Central memory CD4-positive, alpha-beta T cell (primary cell): Measurements from ENCODE around the gene ZNHIT1.
A peak's percentile ranks its signal among the peaks of the same experiment; 100 is the strongest.
"Not testable (repeated sequence)": the region's sequence is repeated elsewhere in the genome, so short reads cannot be mapped to it uniquely, and the experiment has no call there.

Source experiments
- DNase-seq: peaks from one replicate; pipeline ENCODE4 v3.0.0; 2022

The ZNHIT1 gene

DNA sequence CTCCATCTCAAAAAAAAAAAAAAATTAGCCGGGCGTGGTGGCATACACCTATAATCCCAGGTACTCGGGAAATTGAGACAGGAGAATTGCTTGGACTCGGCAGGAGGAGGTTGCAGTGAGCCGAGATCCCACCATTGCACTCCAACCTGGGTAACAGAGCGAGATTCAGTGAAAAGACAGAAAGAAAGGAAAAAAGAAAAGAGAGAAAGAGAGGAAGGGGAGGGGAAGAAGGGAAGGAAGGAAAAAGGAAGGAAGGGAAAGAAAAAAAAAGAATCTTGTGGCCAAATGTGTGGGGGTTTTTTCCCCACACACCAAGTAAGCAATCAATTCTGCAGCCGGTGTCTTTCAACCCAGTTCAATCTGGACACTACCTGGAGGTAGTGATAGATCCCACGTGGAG, 28.9 kb upstream of the ZNHIT1 start:
- DNase-seq, result no peak

DNA sequence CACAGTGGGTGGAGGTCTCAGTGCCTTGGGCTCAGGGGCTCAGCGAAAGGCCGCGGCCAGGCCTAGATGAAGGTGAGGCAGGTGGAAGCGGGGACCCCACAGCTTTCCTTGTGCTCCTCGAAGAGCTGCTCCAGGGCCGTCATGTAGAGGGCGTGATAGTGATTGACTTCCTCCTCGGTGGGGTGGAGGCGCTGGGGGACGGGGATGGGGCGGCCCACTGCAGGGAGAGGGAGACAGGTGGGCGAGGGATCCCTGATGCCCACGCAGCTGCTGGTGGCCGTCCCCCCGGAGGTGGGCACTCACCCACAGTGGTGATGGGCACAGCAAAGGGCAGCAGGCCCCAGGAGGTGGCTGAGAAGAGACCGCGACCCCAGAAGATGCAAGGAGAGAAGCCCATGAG, 22.1 kb upstream of the ZNHIT1 start:
- DNase-seq, result no peak

DNA sequence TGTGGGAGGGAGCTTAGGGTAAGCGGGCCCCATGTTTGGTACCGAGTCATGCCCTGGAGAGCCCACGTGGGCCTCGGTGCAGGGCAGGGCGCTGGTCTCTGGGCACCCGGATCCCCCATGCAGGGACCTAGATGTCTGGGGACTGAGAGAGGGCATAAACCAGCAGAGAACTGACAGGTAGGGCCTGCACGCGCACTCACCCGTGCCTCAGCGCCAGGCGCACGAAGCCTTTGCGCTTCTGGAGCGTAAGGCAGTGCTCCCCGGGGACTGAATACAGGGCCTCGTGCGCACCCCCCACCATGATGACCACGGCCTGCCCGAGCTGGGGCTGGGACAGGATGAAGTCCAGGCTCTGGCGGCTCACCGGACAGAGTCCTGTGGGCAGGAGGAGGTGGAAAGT, 20.0 kb upstream of the ZNHIT1 start:
- DNase-seq, result no peak

DNA sequence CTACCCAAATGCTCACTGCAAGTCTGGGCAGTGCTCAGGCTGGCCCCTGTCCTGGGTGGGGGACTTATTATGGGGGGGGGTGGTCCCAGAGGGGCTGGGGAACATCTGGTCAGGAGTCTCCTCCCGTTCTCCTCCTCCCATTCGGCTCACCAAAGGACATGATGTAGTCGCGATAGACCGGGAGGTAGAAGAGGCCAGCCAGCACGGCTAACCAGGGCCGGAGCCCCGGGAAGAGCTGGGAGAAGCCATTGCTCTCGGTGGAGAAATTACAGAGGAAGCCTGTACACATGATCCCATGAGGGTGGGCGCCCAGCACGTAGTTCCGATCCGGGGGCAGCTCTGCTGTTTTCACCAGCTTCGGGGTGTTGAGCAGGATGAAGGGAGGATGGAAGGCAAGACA, 19.5 kb upstream of the ZNHIT1 start:
- DNase-seq, result no peak

DNA sequence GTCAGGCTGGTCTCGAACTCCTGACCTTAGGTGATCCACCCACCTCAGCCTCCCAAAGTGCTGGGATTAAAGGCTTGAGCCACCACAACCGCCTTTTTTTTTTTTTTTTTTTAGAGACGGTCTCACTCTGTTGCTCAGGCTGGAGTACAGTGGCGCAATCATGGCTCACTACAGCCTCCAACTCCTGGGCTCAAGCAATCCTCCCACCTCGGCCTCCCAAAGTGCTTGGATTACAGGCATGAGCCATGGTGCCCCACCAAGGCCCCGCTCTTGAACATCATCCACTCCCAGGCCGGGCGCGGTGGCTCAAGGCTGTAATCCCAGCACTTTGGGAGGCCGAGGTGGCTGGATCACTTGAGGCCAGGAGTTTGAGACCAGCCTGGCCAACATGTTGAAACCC, 18.4 kb upstream of the ZNHIT1 start:
- not testable (repeated sequence) for DNase-seq

DNA sequence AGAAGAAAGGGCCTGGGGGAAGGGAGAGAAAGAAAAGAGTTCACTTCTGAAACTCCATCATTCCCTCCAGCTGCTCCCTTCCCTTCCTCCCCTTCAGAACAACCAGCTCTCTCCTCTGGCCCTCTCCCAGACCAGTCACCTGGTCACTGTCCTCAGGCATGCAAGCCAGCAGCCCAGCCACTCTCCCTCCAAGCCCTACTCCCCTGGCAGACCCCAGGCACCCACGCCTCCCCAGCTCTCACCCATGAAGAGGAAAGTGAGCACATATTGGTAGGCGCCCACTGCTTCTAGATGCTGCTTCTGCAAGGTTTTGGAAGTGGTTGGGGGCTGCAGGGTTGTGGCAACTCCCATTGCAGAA, 17.5 kb upstream of the ZNHIT1 start:
- DNase-seq, result no peak

DNA sequence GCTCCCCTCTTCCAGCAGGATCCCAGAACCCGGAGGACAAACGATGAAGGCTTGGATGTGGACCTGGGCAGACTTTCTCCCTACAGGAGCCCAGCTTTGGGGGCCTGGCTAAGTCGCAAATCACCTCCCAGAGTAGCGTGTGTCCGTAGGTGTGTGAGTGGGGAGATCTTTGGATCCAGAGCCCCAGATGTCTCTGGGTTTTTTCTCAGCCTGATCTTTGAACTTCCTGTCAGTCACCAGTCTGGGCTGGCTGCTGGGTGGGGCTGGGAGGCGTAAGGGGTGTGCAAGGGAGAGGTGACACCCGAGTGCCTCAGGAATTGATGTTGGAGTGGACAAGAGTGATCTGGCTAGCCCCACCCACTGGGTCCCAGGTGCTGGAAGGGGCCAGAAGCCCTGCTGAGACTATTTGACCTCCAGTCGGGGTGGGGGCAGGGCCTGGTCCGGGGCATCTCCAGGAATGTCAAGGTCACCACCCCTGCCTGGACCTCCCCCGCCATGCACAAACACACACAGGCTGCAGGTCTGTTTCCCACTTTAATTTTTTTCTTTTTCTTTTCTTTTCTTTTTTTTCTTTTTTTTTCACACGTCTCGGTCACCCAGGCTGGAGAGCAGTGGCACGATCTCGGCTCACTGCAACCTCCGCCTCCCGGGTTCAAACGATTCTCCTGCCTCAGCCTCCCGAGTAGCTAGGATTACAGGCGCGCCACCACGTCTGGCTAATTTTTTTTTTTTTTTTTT, 16.9 kb upstream of the ZNHIT1 start, which contains the start of gene MOGAT3:
Gene MOGAT3 (minus strand): TSS at position 175 of the 738 bp plus-strand sequence. CDS start 182 bp downstream, outside the sequence.
- no peak for DNase-seq

DNA sequence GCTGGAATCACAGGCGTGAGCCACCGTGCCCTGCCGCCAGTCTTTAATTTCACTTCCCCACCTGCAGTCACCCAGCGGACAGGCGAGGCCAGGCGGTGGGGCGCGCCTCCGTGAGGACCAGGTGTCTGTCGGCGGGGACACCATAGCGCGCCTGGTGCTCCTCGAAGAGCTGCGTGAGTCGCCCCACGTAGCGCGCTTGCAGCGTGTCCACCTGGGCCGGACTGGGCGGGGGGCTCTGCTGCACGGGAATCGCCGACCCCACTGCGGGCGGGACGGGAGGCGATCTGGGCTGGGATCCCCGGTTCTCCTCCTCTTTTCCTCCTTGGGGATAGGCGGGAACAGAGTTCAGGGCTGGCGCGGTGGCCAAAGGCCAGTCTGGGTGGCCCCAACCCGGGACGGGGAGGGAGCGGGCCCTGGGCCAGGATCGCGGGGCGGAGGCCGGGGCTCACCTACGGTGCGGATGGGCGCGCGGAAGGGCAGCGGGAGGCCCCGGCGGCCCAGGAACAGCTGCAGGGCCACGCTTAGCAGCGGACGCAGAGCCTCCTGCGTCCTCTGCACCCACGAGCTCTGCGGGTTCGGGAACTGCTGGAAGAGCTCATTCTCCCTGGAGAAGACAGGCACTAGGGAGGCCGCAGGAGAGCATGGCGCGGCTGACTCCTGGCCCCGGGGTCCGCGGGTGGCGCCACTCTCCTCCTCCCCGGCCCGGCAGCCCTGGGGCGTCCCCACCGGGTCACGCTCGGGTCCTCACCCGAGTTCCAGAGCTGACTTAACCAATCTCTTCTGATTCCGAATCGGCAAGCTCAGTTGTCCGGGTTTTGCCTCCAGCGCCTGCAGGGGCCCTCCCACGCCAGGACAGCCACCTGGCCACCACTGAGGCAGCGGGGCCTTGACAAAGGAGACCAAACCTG, 16.0 kb upstream of the ZNHIT1 start:
- no peak for DNase-seq

DNA sequence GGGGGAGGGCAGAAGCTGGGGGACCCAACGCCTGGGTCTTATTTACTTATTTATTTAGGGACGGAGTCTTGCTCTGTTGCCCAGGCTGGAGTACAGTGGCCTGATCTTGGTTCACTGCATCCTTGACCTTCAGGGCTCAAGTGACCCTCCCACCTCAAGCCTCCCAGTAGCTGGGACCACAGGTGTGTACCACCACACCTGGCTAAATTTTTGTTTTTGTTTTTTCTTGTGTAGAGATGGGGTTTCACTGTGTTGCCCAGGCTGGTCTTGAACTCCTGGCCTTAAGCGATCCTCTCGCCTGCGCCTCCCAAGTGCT, 15.4 kb upstream of the ZNHIT1 start:
- no peak for DNase-seq

DNA sequence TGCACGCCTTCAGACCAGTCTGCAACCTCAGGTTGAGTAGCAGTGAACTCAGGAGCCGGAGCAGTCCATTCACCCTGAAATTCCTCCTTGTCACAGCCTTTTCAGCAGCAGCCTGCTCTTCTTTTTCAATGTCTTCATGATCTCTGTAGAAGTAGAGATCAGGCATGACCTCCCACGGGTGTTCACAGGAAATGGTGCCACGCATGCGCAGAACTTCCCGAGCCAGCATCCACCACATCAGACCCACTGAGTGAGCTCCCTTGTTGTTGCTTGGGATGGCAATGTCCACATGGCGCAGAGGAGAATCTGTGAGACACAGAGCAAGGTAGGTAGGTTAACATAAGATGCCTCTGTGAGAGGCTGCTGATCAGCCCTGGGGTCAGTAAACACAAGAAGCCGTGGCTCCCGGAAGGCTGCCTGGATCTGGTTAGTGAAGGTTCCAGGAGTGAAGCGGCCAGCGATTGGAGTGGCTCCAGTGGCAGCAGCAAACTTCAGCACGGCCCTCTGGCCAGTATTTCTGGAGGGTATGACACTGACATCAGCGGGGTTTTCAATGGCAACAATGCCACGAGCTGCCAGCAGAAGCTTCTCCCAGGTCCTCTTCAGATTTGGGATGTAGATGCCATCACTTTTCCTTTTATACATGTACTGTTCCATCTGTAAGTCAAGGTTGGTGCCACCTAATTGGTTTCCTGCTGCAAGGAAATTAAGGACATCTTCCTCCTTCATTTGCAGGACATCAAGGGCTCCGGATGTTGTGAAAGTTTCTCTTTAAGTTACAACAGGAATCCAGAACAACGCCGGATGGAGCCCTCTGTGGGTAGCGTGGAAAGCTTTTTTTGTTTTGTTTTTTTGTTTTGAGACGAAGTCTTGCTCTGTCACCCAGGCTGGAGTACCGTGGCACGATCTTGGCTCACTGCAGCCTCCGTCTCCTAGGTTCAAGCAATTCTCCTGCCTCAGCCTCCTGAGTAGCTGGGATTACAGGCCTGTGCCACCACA, 13.9 kb upstream of the ZNHIT1 start:
- DNase-seq, result peak; percentile 41

DNA sequence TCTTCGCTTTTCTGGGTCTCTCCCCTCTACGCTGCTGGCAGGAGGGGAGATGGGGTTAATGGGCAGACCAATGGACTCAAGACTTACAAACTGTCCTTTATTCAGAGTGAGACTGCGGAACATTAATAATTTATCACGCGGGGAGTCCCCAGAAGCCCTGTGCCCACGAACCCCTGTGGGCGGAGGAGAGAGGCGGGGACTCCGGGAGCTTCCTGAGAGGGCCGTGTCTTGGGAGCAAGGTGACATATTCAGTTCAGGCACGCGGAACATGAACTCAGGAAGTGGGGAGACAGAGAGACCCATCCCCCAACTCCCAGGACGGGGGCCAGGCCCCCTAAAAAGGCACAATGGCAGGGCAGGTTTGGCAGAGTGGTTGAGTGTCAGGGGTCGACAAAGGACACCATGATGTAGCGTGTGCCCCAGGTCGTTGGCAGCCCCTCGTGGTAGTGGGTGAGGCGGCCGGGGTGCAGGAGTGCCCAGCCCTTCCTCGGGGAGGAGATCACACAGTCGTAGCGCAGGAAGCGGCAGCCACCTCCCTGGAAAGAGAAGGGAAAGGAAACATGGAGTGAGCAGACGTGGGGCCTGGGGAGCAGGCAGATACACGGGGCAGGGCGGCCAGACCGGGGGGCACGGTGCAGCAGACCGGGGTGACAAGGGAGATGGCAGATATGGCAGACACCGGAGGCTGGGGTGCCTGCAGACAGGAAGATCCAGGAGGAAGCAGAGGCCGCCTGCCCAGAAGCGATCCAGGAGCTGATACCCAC, 11.9 kb upstream of the ZNHIT1 start:
- DNase-seq, result no peak

DNA sequence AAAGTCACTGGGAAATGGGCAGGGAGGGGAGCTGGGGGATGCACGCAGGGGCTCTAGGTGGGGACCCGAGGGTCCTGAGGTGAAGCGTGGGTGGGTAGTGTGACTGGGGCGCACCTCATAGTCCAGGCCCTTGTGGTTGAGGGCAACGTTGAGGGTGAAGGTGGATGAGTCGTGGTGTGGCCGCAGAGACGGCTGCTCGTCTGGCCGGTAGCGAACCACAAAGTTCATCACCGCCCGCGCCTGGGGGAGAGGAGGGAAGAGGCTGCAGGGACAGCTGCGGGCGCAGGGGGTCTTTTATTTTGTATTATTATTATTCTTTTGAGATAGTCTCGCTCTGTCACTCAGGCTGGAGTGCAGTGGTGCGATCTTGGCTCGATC, 11.3 kb upstream of the ZNHIT1 start:
- no peak for DNase-seq

DNA sequence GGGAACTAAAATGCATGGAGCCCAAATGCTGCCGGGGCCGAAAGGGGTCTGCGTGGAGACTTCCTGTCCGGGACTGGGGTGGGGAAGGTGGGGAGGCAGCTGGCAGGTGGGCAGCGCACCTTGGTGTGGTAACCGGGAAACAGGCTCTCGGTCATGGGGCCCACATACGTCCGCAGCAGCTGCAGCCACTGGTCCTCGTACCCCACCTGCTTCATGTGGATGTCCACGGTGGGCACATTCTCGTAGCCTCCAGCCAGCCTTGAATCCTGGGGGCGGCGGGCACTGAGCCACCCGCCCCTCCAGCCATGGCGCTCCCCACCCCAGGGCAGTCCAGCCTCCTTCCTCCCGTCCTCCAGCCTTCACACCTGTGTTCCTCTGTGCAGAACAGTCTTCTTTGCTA, 10.5 kb upstream of the ZNHIT1 start:
- no peak for DNase-seq

DNA sequence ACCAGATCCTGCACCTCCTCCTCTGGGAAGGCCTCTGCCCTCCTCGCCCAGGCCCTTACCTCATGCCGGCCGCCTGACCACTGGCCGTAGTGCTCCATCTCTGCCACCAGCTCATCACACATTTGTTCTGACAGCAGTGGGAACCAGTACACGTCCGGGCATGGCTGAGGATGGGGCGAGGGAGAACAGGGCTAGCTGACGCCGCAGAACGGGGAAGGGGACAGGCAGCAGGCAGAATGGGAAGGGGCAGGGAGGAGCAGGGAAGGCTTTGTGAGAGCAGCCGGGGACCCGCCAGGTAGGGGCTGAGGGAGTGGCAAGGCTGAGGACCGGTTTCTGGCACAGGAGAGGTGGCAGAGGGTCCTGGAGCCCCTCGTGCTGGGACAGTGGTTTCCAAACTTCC, 9.2 kb upstream of the ZNHIT1 start:
- no peak for DNase-seq

DNA sequence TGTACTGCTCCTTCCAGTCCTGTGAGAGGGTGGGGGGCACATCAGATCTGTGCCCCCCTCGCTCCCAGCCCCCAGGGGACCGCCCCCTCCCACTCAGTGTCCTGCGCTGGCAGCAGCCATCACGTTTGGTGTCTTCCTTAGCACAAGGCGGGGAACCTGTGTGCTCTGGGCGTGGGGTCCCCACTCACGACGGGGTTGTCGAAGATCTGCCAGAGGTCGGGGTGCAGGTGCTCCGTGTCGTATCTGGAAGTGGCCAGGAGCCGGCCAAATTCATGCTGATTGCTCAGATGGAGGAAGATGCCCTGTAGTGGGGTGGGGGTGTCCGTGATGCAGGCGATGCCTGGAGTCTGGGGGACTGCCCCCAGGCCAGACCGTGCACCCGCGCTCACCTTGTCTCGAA, 7.8 kb upstream of the ZNHIT1 start:
- DNase-seq, result no peak

DNA sequence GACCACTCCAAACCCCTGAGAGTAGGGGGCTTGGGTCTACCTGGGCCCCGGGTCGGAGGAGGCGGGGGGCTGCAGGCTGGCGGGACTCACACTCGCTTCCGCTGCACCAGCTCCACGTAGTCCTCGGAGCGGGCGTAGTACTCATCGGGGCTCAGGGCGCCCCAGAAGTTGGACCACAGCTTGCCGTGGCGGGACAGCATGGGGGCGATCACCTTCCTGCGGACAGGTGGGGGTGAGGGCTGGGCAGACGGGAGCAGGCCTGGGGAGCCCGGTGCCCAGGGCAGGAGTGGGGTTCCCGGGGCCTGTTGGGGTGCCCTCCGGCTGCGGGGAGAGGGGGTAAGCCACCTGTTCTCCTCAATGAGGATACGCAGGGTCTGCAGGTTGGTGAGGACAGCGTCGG, 6.5 kb upstream of the ZNHIT1 start:
- DNase-seq, result no peak

DNA sequence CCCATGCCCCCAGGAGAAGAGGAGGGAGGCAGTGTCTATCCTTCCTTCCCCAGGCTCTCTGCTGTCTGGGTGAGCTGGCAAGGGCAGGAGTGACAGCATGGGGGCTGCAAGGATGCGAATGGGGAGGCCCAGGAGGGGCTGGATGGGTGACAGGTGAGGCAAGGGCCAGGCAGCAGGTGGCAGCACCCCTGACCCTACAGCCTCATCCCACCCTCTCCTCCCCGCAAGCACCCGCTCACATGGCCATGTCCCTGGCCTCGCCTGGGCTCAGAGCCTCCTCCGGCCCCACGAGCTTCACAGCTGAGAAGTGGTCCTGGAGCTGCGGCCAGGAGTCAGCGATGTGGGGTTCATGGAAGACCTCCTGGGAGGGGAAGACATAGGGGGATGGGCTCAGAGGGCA, 6.0 kb upstream of the ZNHIT1 start:
- no peak for DNase-seq

DNA sequence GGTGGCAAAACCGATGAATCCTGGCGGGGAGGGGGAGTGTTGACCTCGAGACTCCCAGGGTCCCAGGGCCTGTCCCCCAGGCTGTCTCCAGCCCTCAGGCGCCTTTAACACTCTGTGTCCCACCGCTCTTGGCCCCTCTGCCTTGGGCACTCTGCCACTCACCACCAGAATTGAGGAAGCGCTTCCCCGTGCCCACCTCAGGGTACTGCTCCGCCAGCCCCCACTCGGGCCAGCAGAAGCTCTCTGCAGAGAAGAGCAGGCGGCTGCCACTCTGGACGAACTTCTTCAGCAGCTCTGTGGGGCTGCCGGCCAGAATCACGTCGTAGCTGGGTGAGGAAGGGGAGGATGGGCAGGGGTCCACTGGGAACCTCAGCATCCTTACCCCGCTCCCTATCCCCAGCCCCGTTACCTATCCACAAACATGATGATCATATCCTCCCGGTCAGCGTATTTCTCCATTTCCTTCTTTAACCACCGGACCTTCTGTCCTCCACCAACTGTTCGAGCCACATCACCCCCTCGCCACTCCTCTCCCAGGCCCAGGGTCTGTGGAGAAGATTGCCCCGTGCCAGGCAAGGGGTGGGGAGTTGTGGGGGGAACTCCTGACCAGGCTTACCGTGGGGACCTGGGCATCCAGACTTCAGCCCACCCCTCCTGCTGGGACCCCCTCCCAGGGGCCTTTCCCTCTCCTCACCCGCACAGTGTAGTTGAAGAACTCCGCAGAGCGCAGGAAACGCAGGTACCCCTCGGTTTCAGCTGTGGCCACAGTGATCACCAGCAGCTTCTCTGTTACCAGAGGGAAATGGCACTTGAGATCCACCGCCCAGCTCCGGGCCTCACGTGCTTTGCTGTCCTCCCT, 1.7 kb upstream of the ZNHIT1 start:
- DNase-seq, result no peak

DNA sequence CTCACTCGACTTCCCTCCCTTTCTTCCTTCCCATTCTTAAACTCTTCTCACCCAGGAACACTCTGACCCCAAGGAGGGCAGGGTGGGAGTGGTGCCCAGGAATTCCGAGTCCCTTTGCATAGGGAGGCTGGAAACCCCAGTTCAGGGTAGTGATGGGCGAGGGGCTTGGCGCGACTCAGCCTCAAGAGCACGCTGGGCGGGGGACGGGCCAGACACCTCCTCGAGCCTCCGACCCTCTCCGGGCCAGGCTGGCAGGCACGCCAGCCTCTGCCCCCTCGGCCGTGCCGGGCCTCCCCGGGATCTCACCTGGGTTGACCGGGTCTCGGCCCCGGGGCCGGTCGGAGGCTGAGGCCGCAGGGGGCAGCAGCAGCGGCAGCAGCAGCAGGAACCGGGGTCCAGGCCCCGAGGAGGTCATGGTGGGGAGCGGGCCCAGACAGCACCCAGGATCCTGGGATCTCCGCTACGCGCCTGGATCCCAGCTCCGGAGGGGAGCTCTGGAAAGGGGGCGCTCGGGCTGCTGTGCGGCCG, 1.0 kb upstream of the ZNHIT1 start:
- DNase-seq, result no peak

DNA sequence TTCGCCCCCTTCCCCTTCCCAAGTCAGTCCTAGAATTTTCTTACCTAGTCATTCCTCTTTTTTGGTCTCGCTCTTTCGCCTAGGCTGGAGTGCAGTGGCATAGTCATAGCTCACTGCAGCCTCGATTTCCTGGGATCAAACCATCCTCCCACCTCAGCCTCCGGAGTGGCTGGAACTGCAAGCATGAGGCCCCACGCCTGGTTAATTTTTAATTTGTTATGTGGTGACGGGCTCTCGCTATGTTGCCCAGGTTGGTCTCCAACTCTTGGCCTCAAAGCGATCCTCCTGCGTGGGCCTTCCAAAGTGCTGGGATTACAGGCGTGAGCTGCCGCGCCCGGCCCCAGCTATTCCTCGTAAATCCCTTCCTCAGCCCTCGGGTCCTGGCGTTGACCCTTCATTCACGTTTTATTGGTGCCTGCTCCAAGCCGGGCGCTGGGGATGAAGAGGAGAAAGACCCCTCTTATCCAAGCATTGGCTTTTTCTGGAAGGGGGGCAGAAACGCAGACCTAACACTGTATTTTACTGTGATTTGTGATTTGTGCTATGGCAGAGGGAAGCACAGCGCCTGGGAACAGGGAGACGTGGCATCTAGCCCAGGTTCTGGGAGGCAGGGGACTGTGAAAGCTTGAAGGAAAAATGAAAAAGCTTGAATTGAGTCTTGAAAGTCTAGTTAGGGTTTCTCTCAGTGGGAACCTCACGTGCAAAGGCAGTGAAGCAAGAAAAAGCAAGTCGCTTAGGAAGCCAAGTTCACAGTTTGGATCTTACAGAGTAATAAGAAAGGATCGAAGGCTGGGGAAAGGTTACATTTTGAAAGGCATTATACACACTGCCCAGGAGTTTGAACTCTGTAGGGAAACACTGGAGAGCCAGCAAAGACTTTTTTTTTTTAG, 516 bp downstream of the ZNHIT1 start:
- no peak for DNase-seq
